GM10266 (cell line): ENCODE data around the gene AGAP1.

Source experiments
- DNase-seq: peaks from one replicate; pipeline ENCODE4 v3.0.0; 2012; ENCODE audit errors: extremely low spot score
- CTCF ChIP-seq: IDR thresholded peaks from 2 replicates; pipeline ENCODE4 v1.5.1; 2012; ENCODE audit warnings: mild to moderate bottlenecking, low read depth; ENCODE audit not compliant: control insufficient read depth, insufficient read depth; ENCODE audit errors: missing control alignments

The AGAP1 gene

GRCh38 chr2:236033462-236033861 is 539.6 kb downstream of the AGAP1 start:
- DNase-seq: no peak
- no peak for TF ChIP-seq CTCF

- TF ChIP-seq CTCF: no peak
- no peak for DNase-seq
Measured at GRCh38 chr2:236034974-236035373, 541.1 kb downstream of the AGAP1 start.

GRCh38 chr2:236036045-236036444 is 542.2 kb downstream of the AGAP1 start:
- no peak for TF ChIP-seq CTCF
- DNase-seq: no peak

GRCh38 chr2:236038096-236038495 is 544.3 kb downstream of the AGAP1 start:
- TF ChIP-seq CTCF: no peak
- DNase-seq: no peak

GRCh38 chr2:236040600-236041328 is 546.9 kb downstream of the AGAP1 start:
- TF ChIP-seq CTCF: no peak
- no peak for DNase-seq

DNA sequence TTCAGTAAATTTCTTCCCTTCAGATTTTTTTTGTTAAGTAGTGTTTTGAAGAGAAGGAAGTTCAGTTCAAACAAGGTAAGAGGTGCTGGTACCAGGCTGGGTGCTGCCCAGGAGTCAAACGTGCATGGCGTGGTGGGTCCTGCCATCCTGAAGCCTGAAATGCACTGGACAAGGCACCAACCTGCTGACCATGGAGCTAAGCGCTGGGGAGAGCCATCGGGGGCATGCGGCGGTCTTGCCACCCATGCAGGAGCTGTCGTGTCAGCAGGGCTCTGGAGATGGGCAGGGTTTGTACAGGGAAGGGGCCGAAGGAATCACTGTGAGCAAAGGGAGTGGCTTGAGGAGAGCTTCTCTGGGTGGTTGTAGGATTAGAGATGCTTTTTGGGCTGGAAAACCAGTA is 547.8 kb downstream of the AGAP1 start:
- TF ChIP-seq CTCF: no peak
- no peak for DNase-seq

DNA sequence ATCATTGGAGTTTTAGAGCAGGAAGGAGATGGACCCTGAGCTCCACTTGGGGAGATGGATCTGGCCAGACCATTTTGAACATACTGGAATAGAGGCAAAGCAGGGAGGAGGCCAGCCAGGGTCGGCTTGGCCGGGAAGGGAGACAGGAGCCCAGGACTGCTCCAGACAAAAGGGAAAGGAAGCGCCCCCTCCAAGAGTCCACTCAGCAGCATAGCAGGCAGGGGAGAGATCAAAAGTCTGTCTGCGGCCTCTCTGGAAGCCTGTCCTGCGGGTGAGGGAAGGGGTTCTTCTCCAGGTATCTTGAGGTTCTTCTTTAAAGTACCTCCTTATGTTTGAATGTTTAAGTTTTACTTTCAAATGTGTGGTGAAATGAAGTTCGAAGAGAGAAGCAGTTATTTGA is 548.2 kb downstream of the AGAP1 start:
- TF ChIP-seq CTCF: no peak
- DNase-seq: no peak
